Measurements from ENCODE around the gene SHISAL2B. TPM values are rescaled to one million over a fixed set of nuclear protein-coding genes. Genes with fewer than 3 reads are reported as not detected.

The SHISAL2B gene
- total RNA-seq = not detected in 2 replicates

DNA sequence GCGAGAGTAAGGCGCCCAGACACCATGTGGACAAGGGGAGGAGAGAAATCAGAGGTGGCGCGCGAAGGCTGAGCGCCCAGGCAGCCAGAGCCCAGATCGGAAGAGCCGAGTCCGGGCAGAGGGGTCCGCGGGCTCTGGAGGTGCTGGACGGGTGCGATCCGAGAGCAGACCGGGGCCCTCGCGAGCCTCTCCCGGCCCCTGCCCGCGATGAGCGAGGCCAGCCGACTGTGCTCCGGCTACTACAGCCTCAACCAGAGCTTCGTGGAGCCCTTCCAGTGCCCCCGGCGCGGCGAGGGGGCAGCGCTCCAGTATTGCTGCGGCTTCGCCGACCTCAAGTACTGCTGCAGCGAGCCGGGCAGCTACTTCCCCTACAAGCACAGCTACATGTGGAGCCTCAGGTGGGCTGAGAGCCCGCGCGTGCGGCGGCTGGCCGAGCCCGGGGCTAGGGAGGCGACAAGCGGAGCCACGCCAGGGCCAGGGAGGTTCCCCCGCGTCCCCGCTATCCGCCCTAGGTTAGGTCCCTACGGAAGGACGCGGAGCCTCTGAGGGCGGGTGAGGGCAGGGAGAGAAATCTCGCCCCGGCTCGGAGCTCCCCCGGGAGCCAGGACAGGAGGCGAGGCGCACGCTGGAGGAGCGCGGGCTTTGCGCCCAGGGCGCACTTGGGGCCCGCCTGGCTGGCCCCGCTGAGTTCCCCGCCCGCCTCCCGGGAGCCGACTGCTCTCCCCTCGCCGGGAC lies at the start of gene SHISAL2B:
Gene SHISAL2B (plus strand): TSS at position 87 of the 735 bp plus-strand sequence. CDS start 121 bp downstream, at position 208.

Other genes starting within 250 kb of the SHISAL2B start
- not detected in 2 replicates for gene RGS7BP, start 184.5 kb upstream of the SHISAL2B start, total RNA-seq
- 2.9 and 5.7 TPM in 2 replicates for gene SREK1IP1, start 78.2 kb downstream of the SHISAL2B start, total RNA-seq
- gene CWC27, start 78.4 kb downstream of the SHISAL2B start, total RNA-seq = 13.5 and 19.0 TPM in 2 replicates

All from myometrial cell (primary cell).